ENCODE measurements around the gene PRKCZ.

PRKCZ gene

DNA sequence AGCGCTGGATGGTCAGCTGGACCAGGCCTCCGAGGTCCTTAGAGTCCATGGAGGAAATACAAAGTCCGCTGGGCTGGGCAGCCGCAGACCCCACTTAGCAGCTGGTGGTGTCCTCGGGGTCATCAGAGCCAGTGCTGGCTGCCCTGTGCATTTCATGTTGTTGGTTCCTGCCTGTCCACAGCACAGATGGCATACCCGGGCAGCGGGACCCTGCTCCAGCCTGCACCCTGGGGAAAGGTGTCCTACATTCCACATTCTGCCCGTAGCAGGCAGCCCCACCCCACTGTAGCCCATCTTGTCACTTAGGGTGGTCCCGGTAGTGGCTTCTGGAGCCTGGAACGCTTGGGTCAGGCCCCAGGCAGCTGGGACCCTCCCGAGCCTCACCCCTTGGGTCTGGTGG, 19.8 kb downstream of the PRKCZ start:
- DNase-seq: no peak

DNA sequence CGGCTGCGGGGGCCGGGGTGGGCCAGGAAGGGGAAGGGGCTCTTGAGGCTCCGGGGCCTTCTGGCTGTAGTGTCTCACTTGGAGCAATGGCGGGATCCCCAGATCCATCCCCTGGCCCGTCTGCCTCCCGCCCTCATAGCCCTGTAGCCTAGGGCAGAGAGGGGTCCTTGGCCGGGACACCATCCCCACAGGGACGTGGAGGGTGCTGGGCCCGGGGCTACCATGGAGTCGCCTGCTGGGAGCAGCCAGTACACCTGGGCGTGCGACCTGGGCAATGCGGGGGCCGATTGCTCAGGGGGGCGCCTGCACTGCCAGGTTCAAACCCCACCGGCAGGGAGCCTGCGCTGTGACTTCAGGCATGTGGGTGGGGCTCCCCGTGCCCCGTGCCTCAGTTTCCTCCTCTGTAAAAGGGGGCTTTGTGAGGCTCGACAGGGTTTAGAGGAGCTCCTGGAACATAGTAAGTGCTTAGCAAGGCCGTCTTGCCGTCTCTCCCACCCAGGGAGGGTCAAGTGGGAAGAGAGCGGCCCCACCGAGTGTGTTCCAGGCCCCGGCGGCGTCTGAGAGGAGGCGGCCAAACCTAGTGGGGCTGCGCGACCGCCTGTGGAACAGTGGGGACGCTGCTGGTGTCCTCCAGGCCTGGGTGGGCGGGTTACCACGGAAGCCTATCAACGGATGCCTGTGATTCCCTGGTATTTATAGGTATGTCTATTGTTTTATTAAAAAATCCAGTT, 20.8 kb downstream of the PRKCZ start:
- DNase-seq: no peak

DNA sequence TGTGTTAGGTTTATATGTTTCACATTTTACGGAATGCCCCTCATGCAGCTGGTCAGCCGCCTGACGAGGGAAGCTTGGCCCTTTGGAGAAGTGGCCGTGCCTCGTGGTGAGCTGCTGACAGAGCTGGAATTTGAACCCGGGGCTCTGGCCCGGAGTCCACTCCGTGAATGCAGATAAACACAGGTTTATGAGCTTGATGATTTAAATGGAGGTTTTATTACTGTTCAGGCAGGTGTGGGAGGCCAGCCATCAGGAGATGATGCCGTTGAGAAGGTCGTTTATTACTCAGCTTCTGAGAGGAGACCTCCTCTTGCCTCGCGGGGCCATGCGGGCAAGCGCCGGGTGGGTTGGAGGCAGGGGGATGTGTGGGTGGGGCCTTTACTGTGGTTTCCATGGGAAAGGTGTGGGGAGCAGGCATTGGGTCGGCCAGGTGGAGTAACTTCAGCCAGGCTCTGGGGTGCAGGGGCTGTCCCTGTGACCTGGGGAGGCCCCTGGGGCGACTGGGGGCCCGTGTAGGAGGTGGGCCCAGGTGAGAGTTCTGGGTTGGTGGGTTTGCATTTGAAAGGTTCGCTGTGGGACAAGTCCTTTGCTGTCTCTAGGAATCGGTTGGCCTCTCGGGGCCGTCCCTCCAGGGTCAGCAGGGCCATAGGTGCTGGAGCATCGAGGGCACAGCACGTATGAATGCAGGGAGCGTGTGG, 22.0 kb downstream of the PRKCZ start:
- DNase-seq: no peak

DNA sequence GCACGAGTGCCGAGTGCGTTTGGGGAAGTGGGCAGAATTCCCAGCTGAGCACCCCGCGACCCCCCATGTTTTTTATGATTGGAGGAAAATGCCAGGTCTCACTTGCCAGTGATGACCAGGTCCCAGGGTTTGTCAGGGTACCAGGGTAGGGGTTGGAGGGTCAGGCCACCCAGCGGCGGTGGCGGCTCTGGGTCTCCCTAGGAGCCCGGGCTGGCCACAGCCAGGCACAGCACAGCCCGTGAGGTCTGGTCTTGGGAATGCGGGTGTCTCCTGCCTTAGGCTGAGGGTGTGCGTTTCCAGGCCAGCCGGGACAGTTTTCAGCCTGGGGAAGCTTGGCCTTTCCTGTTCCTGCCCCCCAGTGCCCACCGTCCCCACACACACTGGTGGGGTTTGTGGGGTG, 22.7 kb downstream of the PRKCZ start:
- no peak for DNase-seq

DNA sequence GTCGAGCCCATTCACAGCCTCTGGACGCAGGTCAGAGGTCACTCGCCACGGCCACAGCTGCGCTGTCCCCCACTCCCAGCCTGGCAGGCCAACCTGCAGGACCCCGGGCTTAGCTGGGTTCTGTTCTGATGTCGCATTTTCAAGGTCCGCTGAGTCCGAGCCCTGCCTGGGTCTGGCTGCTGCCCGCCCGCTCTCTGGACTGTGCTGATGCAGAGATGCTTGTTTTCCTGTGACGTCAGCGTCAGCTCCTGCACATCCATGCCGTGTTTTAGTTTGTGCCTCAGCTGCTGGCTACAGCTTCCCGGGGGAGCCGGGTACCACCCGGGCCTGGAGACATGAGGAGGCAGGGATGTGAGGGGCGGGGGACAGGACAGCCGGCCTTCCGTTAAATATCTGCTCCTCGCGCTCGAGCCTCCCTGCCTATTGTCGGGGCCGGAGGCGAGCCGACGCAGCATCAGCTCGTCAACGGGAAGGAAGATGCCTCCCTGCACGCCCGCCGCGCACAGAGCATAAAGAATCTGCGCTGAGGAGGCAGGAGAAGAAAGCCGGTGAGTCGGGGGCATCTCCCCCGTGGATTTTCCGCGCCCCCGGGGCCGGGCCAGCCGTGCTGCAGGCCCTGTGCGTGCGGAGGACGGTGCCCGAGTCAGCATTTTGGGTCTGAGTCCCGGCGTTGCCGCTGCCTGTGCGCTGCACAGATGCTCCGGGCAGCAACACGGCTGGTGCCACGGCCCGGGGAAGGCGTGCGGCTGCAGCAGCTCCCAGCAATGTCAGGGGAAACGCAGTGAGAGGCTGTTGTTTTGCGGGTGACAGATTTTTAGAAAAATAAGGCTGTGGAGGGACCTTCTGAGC, 23.4 kb downstream of the PRKCZ start:
- DNase-seq: peak; percentile 67

DNA sequence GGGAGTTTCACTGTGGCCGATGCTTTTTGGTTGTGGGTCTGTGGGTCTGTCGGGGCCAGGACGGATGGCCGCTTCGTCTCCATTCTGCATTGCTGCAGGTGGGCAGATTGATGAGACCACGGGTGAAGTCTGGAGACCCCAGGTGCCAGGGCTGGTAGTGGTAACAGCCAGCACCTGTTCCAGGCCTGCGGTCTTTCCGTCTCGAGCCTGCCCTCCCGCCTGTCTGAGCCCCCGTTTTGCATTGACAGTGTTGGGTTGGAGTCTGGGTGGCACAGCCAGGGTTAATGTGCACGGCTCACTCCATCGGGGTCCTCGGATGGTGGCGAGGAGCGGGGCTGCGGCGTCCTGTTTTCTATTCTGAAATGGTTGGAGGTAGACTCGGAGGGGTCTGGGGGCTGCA, 24.2 kb downstream of the PRKCZ start:
- DNase-seq: no peak

DNA sequence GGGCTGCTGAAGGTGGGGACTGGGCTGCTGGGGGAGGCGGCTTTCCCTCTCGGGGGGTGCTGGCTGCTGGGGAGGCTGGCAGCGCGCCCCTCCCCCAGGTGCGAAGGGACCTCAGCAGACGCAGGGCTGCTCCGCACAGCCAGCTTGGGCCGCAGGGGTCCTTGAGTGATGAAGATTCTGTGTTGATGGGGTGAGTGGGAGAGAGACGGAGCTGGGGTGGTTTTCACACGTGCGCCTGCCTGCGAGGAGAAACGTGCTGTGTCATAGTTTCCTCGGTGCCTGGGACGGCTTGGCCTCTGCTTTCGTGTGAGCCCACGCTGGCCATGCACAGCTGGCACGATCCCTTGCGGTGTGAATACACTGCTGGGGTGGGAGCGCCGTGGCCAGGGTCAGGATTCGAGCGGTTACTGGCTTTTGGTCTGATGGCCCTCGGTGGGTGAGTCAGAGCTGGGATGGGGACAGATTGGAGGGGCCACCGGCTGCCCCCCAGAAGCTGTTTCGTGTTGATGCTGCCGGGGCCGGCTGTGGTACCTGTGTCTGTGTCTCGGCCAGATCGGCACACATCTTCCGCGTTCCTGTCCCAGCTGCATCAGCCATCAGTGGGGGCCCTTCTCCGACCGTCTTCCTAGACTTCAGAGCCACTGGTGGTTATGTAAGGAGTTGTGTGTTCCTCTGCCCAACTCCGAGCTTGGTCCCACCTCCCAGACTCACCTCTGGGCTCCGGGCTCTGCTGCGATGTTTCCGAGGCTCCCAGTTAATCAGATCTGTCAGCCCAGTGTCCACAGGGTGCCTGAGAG, 24.9 kb downstream of the PRKCZ start:
- no peak for DNase-seq

DNA sequence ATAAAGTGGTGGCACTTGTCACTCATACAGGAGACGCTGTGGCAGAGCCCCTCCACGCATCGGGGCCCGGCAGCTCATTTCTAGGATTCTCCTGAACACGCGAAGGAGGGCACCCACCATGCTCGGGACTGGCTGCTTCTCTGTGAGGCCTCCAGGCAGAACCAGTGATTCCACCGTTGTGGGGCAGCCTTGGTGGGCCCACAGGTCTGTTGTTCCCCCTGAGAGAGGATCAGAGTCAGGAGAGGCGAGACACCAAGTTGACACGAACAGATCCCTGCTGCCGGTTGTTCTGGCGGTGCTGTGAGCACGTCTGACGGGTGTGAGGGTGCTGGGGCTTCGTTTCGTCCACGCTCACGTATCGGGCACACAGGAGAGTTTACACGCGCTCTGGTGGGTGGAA, 26.6 kb downstream of the PRKCZ start:
- no peak for DNase-seq

DNA sequence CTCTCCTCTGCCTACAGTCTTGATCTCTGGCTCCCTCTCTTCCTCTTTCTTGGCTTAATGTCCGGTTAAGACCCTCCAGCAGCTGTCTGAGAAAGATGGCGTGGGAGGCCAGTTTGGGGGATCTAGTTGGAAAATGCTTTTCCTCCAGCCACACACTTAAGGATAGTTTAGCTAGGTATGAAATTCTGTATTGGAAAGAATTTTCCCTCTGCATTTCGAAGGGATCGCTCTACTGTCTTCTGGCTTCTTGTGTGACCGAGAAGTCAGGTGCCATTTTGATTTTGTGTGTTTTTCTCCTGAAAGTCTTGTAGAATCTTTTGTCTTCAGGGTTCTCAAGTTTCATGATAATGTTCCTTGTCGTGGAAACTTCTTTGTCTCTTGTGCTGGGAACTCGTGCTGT, 28.0 kb downstream of the PRKCZ start:
- no peak for DNase-seq

DNA sequence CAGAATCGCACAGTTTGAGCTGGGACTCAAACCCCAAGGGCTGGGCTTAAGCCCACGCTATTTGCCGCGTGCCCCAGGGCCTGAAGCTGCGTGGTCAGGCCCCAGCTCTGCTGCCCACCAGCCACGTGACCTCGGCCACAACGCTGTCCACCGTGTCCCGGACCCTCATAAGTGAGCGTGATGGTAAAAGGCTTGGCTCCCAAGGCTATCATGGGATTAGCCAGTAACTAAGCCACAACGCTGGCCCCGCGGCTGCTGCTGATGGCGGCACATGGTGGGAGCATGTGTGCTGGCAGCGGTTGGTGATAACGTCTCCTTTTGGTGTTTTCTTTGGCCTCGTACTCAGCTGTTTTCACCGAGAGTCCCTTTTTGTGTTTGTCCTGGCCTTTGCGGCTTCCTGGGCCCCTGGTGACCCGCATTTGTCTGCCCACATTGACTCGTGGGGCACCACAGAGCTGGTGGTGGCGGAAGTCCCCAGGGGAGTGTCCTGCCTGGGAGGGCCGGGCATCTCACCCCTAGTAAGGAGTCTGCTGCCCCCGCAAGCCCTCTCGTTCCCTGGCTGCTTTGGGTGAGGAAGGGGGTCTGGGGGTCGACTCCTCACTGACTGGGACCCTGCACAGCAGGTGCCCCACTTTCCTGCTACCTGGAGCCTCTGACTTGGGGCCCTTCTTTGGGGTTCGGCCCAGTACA, 29.3 kb downstream of the PRKCZ start:
- DNase-seq: no peak

DNA sequence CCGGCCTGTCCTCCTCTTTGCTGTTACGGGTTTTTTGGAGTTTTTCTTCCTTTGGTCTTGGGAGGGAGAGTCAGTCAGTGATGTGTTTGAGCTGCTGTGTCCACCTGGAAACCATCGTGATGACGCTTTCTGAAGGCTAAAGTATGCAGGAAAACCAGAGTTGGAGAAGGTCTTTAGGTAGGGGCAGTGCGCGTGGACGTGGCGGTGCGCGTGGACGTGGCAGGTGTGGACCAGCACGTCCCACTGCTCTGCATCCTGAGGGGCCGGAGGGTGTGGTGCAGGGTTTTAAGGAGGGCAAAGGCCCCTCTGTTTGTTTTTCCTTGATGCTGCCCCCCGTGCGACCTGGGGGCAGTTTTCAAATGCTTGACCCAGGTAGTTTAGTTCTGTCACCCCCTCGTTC, 29.9 kb downstream of the PRKCZ start:
- no peak for DNase-seq

DNA sequence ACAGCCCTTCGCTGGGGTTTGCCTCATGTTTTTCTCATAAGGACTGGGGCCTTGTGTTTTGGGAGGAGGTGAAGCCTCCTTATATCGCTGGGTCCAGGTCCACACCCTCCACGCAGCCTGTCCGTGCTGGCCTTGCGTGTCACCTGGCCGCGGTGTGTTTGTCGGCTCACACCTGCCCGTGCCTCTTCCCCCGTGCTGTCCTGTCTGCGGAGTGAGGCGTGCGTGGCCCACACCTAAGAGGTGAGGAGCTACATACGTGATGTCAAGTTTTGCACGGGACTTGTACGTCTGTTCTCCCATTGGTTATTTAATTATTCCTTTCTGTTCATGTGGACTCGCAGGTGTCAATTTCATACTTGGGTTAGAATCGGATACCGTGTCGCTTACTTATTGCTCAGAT, 30.7 kb downstream of the PRKCZ start:
- DNase-seq: no peak

DNA sequence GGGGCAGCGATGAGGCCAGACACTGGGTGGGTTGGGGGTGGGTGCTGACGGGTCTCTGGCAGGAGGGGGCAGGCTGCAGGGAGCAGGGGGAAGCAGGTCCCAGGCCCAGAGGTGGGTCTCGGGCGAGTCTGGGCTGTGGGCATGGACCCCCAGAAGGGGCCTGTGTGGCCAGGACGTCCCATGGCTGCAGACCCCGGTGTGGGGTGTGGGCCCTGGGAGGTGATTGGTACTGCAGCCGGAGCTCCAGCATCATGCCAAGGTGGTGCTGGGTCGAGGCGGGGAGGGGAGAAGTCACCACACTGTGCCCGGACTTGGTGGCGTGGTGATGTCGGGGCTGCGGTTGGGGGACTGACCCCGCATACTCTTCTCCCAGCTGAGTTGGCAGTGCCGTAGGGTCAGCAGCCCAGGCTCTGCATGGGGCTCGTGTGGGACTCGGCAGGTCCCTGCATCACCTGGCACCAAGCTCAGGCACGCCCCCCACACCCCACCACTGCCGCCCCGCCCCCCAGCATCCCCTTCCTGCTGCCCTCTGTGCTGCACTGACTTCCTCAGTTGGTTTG, 31.2 kb downstream of the PRKCZ start:
- DNase-seq: no peak

DNA sequence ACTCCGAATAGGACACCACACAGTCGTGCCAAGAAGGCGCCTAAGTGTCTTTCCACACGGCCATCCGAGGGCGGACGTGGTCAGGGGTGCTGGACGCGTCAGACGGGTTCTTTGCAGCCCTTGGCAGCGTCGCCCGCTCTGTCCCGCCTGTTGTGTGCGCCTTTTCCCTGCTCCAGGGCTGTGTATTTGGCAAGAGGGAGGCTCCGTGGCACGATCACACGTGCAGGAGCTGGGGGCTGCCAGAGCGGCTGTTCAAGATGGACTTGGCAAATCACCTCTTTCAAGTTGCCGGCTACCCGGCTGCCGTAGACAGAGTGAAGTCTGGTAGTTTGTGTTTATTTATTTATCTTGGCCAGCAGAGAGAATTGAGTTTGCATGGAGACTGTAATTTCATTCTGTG, 31.9 kb downstream of the PRKCZ start:
- DNase-seq: no peak

DNA sequence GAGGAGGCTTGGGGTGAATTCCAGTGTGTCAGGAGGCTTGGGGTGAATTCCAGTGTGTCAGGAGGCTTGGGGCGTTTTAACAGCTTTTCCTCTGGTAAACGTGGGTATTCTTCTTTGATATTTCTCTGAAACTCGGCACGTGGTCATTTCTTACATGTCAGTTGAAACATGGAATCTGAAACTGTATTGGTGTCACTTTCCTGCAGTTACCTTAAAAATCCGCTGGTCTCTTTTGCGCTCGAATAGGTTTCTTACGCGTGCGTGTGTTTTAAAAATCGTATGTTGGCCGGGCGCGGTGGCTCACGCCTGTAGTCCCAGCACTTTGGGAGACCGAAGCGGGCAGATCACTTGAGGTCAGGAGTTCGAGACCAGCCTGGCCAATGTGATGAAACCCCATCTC, 33.5 kb downstream of the PRKCZ start:
- DNase-seq: no peak

DNA sequence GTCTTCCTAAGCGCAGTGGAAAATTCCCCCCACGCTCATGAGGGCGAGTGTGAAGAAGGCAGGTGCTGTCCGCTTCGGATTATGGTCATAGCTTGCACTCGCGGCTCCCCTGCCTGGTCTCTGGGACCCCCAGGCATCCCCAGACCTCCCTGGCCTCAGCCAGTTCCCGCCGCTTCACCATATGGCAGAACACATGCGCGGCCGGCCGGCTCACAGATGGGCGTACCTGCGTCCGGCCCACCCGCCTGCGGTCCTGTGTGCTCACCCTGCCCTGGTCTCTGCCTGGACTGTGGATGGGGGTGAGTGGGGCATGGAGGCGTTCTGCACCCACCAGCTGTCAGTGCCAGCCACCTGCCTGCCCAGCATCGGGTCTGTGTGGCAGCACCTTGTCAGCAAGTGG, 34.1 kb downstream of the PRKCZ start:
- no peak for DNase-seq

DNA sequence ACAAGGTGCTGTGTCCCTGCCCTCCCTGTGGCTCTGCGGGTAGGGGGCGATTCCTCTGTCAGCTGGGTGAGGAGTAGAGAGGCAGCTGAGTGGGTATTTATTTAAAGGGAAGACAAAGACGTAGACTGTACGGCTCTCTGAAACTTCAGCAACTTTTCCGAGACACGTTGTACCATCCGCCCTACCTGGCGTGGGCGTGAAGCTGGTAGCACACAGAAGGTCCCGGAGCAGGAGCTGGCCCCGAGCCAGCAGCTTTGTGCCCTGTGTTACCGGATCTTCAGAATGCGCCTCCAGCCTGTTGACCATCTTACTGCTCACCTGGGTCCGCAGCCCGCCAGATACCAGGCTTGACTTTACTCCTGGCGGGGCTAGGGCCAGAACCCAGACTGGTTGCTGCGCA, 34.9 kb downstream of the PRKCZ start:
- no peak for DNase-seq

DNA sequence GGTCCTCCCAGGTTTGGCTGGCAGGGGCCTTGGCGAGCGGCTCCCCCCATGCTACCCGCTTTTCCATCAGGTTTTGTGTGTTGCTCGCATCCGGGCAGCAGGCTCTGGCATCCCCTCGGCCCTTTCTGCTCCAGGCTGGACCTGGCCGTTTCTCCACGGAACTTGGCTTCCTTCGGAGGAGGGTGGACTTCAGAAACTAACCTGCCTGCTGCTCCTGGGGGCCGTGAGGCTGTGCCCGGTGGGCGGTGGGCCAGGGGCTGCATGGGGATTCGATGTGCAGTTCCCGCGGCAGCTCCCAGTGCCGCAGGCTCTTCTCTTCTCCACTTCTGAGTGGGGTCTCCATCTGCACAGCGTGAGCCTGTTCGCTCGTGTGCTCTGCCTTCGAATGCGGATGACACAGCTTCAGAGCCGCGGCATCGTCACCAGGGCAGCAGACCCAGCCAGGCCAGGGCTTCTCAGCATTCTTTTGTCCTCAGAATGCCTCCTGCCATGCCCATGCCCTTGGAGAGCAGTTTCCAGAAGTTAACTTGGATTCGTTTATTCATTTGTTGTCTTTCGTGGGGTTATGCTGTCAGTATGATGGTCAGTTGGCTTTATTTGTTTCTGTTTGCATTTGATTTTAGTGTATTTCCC, 36.4 kb downstream of the PRKCZ start:
- DNase-seq: no peak

DNA sequence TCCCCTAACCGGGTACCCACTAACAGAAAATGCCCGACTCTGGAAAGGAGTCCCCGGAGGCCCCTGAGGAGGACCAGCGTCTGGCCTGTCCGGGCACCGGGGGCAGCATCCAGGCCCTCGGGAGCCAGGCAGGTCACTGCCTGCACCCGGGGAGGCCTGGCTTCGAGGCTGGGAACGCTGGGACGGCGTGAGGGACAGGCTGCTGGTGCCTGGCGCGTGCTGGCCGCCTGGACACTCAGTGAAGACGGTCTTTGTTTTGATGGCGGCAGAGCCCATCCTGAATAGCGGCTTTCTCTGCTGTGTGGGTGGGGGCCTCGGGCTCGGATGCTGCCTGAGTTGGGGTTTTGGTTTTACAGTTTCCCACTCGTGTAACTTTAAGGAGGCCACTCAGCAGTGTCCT, 37.6 kb downstream of the PRKCZ start:
- DNase-seq: no peak

DNA sequence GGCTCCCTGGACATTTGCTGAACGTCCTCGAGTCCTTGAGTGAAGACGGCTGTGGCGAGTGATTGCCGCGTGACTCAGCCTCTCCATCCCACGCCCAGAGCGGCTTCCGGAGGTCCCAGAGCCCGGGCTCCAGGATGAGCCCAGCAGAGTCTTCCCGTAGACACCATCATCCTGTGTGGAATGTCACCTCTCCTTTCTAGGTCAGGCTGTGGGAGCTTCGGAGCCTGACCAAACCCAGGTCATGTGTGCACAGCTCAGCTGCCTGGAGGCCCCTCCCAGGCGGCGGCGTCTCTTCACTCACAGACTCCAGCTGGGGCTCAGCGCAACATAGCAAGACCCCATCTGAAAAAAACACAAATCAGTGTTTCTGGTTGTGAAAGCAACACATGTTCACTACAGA, 38.2 kb downstream of the PRKCZ start:
- no peak for DNase-seq

DNA sequence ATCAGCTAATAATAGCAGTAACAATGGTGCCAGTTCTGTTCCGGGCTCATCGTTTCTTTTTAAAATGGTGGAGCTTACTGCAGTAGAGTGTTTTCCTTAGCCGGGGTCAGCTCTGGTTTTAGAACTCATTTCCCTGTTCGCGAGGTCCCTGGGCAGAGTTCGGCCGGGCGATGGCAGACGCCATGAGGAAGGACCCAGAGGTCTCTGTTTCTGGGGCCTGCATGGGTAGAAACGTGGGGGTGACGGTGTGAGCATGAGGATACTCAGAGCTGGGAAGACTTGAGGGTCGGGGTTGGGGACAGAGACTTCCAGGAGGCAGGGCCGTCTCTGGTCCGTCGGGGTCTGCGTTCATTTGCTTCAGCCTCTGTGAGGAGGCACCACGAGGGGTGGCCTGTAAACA, 38.8 kb downstream of the PRKCZ start:
- no peak for DNase-seq

Measured in NCI-H2227 treated with DMSO at 0.1 percent for 48 hours (cell line).